Measurements from ENCODE around the gene MANEAL. TPM values are rescaled to one million over a fixed set of nuclear protein-coding genes. Genes with fewer than 3 reads are reported as not detected.
"Not testable (repeated sequence)": the region's sequence is repeated elsewhere in the genome, so short reads cannot be mapped to it uniquely, and the experiment has no call there.

MANEAL gene
- total RNA-seq, 1 donor from 2014 or later, result 0.26 TPM

DNA sequence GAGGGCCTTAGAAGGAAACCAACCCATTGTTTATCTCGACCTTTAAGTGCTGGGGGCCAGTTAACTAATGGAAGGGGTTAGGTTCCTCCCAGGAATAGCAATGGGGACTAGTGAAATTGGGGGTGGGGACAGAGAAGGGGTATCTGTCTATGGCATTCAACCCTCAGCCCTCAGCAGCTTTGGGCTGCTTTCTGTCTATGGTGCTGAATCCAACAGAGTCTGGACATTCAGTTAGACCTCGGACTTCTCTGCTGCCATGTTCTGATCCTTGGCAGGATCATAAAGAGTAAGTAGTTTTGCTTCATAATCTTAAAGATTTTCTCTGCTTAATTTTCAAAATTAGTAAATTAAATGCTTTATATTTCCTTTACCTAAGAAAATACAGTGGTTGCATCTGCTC is 26.2 kb upstream of the MANEAL start:
- Histone ChIP-seq H3K36me3 (ENCODE audit: control insufficient read depth, insufficient read depth, low read length) (no peaks in the 10 kb centered on the region), H3K27me3 (ENCODE audit: control insufficient read depth, insufficient read depth, low read length) (peaks cover 27% of the 10 kb centered on the region), H3K4me3 (ENCODE audit: low read depth, low read length) (no peak overlapping the region)
- no peak for DNase-seq (ENCODE audit: low read depth)
- TF ChIP-seq CTCF (IDR thresholded peaks at IDR 0.05; ENCODE audit: insufficient read depth, low read length, severe bottlenecking), result no peak
- no peak for FAIRE-seq

- H3K4me3 ChIP-seq (ENCODE audit: low read depth, low read length); DNase-seq (ENCODE audit: low read depth); FAIRE-seq; H3K36me3 ChIP-seq (ENCODE audit: control insufficient read depth, insufficient read depth, low read length); H3K27me3 ChIP-seq (ENCODE audit: control insufficient read depth, insufficient read depth, low read length): not testable (repeated sequence)
Observed at GRCh38 chr1:37771440-37771839, 22.2 kb upstream of the MANEAL start.

- FAIRE-seq, result peak; percentile 60
- DNase-seq (ENCODE audit: low read depth), result no peak
Observed at GRCh38 chr1:37776946-37777516, 16.6 kb upstream of the MANEAL start.

DNA sequence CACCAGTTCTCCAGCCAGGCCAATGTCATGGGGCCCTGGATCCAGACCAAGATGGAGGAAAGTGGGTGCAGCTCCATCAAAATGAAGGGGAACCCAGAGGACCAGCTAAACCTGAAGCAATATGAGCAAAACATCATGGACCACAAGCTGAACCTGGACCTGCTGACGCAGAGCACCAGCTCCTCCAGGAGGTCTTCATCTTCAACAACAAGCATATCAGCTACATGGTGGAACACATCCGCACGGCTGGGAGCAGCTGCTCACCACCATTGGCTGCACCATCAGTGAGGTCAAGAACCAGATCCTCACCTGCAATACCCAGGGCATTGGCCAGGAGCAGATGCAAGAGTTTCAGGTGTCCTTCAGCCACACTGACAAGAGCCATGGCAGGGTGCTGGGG is 15.0 kb upstream of the MANEAL start:
- no peaks in the 10 kb centered on the region for H3K27me3 ChIP-seq (ENCODE audit: control insufficient read depth, insufficient read depth, low read length)
- H3K4me3 ChIP-seq (ENCODE audit: low read depth, low read length), result no peak overlapping the region
- no peaks in the 10 kb centered on the region for H3K36me3 ChIP-seq (ENCODE audit: control insufficient read depth, insufficient read depth, low read length)
- TF ChIP-seq CTCF (IDR thresholded peaks at IDR 0.05; ENCODE audit: insufficient read depth, low read length, severe bottlenecking), result no peak
- DNase-seq (ENCODE audit: low read depth) (no peak), FAIRE-seq (peak; percentile 23)

More at GRCh38 chr1:37776946-37777516, 16.6 kb upstream of the MANEAL start:
- no peak overlapping the region for H3K4me3 ChIP-seq (ENCODE audit: low read depth, low read length)
- H3K36me3 ChIP-seq (ENCODE audit: control insufficient read depth, insufficient read depth, low read length), result no peaks in the 10 kb centered on the region
- H3K27me3 ChIP-seq (ENCODE audit: control insufficient read depth, insufficient read depth, low read length), result no peaks in the 10 kb centered on the region
- no peak for TF ChIP-seq CTCF (IDR thresholded peaks at IDR 0.05; ENCODE audit: insufficient read depth, low read length, severe bottlenecking)

GRCh38 chr1:37782491-37782890 is 11.2 kb upstream of the MANEAL start:
- H3K36me3 ChIP-seq (ENCODE audit: control insufficient read depth, insufficient read depth, low read length), result no peaks in the 10 kb centered on the region
- no peak for DNase-seq (ENCODE audit: low read depth)
- TF ChIP-seq CTCF (IDR thresholded peaks at IDR 0.05; ENCODE audit: insufficient read depth, low read length, severe bottlenecking), result no peak
- H3K4me3 ChIP-seq (ENCODE audit: low read depth, low read length), result no peak overlapping the region
- no peak for FAIRE-seq
- no peaks in the 10 kb centered on the region for H3K27me3 ChIP-seq (ENCODE audit: control insufficient read depth, insufficient read depth, low read length)

DNA sequence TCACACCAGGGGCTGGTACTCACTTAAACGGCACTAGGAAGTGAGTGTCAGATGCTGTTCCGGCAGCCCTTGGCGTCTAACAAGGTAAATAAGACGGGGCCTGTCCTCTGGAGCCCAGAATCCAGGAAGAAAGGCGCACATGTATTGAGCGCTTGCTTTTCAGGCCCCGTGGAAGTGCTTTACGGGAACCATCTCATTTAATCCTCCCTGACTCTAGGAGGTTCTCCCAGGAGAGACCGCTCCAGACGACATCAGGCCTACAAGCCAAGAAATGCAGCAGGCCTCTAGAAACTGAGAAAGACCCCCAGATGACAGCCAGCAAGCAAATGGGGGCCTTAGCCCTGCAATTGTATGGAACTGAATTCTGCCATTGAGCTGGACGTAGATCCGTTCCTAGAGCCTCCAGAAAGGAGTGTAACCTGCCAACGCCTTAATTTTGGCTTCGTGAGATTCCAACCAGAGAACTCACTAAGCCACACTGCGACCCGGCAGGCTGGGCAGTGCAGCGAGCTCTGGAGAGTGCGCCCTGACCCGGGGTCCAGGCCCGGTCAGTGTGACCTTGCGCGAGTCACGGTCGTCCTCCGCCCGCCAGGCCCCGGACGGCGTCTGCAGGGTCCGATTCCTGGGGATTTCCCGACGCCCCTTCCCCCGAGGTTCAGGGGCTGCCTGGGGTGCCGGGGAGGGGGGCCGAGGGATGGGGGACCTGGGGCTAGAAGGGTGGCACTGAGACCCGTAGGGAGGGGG is 532 bp upstream of the MANEAL start:
- H3K36me3 ChIP-seq (ENCODE audit: control insufficient read depth, insufficient read depth, low read length), result no peaks in the 10 kb centered on the region
- H3K4me3 ChIP-seq (ENCODE audit: low read depth, low read length), result no peak overlapping the region
- peaks cover 4% of the 10 kb centered on the region for H3K27me3 ChIP-seq (ENCODE audit: control insufficient read depth, insufficient read depth, low read length)
- DNase-seq (ENCODE audit: low read depth), result no peak
- no peak for FAIRE-seq
- TF ChIP-seq CTCF (IDR thresholded peaks at IDR 0.05; ENCODE audit: insufficient read depth, low read length, severe bottlenecking), result no peak
